ENCODE measurements around the gene OPCML.

Gene OPCML

DNA sequence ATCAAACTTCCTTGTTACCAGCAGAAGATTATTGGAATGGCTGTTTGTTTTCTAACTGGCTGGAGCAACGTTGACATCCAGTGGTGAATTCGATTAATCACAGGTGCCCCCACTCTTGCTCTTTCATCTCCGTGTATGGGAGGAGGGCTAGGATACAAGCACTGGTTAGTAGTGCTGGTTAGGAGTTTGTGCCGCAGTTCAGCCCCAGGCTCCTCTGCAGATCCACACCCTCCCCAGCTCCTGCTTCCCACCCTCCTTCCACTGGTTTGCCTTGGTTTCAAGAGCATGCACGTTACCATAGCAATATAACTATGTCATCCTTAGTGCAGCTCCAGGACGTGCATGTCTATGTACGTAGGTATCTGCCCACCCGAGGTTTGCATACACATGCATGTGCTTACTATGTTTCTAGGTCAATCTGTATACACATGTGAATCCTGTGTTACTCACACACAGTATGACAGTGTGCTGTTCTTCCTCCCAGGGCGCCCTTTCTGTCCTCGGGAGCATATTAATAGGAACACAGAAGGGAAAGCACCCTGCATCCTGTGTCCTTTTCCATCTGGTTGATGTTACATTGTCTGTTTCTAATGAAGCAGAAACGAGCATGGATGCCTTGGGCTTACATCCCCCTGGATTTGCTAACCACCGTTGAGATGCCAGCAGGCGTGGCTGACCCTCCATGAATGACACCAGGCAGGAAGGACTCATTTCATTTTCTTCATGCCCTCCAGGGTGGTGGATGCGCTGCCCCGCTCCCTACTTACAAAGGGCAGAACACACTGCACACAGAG lies 539.3 kb downstream of the OPCML start:
- H3K9me3 Mint-ChIP-seq: no peaks in the 10 kb centered on the region

DNA sequence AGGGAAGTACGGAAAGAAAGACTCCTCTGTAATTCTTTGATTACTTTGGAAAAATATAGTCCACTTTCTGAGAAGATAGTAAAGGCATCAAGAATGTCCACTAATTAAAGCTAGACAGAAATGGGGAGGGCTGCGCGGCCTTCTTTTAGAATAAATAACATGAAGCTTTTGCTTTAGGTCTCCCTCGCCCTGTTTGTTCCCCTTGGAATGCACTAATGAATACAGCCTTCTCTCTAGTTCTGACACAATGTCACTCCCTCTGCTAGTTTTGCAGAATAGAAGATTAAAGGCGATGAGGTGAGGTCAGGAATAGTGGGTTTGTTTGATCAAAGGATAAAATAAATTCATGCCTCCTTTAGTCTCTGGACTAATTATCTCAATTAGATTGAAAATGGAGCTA lies 543.9 kb downstream of the OPCML start:
- H3K4me3 Mint-ChIP-seq: no peak overlapping the region
- peaks cover 5% of the 10 kb centered on the region for H3K9me3 Mint-ChIP-seq
- H3K4me1 Mint-ChIP-seq: no peaks in the 10 kb centered on the region
- no peaks in the 10 kb centered on the region for H3K36me3 Mint-ChIP-seq
- no peak overlapping the region for H3K27ac Mint-ChIP-seq
- H3K27me3 Mint-ChIP-seq: peaks cover 1% of the 10 kb centered on the region

More for the DNA sequence above, 539.3 kb downstream of the OPCML start:
- Mint-ChIP-seq H3K4me1 (no peaks in the 10 kb centered on the region), H3K36me3 (no peaks in the 10 kb centered on the region), H3K27me3 (peaks cover 4% of the 10 kb centered on the region), H3K4me3 (no peak overlapping the region), H3K27ac (no peak overlapping the region)

DNA sequence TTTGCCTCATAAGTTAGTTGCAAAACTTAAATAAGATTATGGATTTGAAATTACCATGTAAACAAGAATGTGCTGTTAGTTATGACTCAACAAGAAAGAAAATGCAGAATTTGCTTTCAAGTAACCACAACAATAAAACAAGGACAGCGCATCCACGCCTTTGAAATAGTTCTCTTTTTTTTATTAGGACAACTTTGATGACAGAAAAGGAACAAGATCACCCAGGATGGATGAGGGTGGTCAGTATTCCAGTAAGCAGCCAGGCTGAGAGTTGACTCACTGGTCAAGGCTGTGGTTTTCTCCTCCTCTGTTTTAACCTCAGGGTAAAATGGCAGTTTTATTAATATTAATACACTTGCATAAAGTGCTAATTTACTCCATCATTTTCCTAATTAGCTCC lies 544.4 kb downstream of the OPCML start:
- H3K27me3 Mint-ChIP-seq: peaks cover 1% of the 10 kb centered on the region
- H3K4me1 Mint-ChIP-seq: no peaks in the 10 kb centered on the region
- H3K36me3 Mint-ChIP-seq: no peaks in the 10 kb centered on the region
- H3K27ac Mint-ChIP-seq: no peak overlapping the region
- peaks cover 5% of the 10 kb centered on the region for H3K9me3 Mint-ChIP-seq
- no peak overlapping the region for H3K4me3 Mint-ChIP-seq

DNA sequence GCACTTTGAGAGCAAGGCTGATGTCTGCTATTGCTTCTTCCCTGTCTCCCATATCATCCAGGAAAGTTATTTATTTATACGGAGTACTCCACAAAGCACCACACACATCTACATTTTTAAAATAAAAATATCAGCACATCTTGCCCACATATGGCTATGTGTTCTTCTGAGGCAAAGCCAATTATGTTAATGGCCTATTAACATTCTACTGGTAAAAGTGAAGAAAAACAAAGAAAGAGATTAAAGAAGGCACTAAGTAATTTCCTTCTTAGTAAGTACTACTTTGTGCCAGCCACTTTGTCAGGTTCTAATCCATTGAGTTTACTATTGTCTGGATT lies 548.7 kb downstream of the OPCML start:
- no peaks in the 10 kb centered on the region for H3K4me1 Mint-ChIP-seq
- no peak overlapping the region for H3K4me3 Mint-ChIP-seq
- H3K27me3 Mint-ChIP-seq: peaks cover 1% of the 10 kb centered on the region
- H3K36me3 Mint-ChIP-seq: no peaks in the 10 kb centered on the region
- H3K9me3 Mint-ChIP-seq: peaks cover 5% of the 10 kb centered on the region
- H3K27ac Mint-ChIP-seq: no peak overlapping the region

DNA sequence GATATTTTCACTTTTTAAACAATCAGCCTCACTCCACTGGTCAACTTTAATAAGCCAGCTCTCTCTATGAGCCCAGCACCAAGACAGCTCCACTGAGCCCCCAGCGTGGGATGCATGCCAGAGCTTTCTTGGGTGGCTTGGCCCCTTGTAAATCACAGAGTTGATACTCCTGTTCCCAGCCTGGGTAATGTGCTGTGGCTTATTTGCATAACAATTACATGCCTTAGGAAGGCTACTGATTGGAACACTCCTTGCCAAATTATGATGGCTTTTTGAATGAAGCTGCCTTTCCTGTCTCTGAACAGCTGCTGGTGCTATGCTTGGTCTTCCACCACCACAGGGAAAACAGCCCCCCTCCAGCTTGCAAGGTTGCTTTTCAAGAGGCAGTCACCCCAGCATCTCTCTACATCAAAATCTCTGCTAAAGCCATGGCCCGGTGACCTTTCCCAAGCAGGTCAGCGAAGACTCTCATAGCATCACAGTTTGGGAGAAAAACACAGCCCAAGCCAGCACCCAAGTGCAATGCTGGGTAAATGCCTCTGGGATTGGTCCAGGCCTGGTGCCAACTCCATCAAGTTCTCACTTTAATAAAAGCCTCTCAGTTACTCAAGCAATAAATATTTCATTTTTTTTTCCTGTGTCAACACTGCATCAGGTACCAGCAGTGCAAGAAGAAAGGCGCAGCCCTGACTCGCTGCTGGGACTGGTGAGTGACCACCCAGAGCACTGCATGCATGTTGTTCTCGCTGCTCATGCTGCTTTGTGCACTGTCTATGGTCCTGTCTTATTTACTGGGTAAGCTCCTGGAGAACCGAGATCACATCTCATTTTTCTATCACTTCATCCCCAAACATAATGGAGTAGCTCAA lies 549.3 kb downstream of the OPCML start:
- Mint-ChIP-seq H3K4me1 (no peaks in the 10 kb centered on the region), H3K27ac (no peak overlapping the region), H3K27me3 (peaks cover 1% of the 10 kb centered on the region), H3K36me3 (no peaks in the 10 kb centered on the region), H3K4me3 (no peak overlapping the region), H3K9me3 (peaks cover 5% of the 10 kb centered on the region)

DNA sequence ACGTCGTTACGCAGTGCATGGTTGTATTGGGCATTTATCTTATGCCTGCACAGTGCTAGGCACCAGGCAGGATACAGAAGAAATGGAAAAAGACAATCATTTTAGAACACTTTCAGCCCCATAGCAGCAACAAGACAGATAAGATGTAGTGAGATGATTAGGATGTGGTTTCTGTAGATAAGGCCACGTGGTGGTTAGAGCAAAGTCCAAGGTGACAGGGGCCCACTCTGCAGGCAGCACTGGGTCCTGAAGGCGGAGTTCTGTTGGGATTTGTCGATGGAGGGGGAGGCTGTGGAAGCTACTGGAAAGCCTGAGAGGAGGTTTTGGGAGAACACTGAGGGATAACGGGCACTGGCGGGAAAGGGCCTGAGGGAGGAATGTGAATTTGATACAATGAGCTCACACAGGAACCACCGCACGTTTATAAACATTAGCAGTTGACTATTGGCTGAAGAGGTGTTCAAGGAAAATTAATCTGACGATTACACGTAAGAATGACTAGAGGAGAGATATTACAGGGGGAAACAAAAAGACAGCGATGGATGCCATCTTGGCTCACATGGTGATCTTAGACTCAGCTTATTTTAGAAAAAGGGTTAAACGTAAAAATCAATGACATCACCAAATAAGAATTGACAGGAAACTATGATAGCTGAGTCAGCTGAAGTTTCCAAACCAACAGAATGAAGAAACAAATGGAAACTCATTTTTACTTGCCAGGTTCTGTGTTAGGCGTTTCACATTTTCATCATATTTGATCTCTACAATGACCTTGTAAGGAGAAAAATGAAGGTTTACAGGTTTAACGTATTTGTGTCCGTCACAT lies 551.0 kb downstream of the OPCML start:
- peaks cover 5% of the 10 kb centered on the region for H3K9me3 Mint-ChIP-seq
- no peak overlapping the region for H3K4me3 Mint-ChIP-seq
- H3K4me1 Mint-ChIP-seq: no peaks in the 10 kb centered on the region
- H3K27me3 Mint-ChIP-seq: no peaks in the 10 kb centered on the region
- no peaks in the 10 kb centered on the region for H3K36me3 Mint-ChIP-seq
- no peak overlapping the region for H3K27ac Mint-ChIP-seq

DNA sequence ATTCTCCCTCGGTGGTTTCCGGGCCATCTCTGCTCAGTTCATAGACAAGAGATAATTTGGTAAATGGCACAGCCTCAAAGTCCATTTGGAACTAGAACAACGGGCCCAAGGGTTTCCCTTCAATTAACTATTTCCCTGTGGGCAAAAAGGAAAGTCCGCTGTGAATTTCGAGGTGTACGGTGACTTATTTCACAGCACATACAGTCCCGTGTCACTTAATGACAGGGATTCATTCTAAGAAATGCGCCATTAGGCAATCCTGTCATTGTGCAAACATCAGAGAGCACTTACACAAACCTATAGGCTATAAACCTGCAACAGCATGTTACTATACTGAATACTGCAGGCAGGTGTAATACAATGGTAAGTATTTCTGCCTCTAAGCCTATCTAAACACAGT lies 551.6 kb downstream of the OPCML start:
- Mint-ChIP-seq H3K4me1 (no peaks in the 10 kb centered on the region), H3K27ac (no peak overlapping the region), H3K36me3 (no peaks in the 10 kb centered on the region), H3K4me3 (no peak overlapping the region), H3K27me3 (no peaks in the 10 kb centered on the region), H3K9me3 (peaks cover 5% of the 10 kb centered on the region)

DNA sequence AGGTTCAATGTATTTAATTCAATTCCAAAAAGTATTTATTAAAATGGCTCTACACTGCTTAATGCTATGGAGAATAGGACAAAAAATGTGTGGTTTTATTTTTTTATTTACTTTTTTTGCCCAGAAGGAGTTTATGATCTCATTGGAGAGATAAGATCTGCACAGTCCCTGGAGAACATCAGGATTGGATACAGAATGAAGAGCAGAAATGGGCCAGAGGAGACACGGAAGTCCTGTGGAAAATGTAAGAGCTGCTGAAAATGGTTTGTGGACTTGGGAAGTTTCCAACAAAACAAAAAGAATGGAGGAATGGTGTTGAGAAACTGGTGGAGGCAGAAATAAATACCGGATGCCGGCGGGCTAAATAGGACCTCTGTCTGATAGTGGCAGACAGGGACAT lies 554.6 kb downstream of the OPCML start:
- Mint-ChIP-seq H3K27me3 (peaks cover 1% of the 10 kb centered on the region), H3K36me3 (no peaks in the 10 kb centered on the region), H3K27ac (no peak overlapping the region), H3K4me3 (no peak overlapping the region), H3K4me1 (no peaks in the 10 kb centered on the region), H3K9me3 (no peaks in the 10 kb centered on the region)

DNA sequence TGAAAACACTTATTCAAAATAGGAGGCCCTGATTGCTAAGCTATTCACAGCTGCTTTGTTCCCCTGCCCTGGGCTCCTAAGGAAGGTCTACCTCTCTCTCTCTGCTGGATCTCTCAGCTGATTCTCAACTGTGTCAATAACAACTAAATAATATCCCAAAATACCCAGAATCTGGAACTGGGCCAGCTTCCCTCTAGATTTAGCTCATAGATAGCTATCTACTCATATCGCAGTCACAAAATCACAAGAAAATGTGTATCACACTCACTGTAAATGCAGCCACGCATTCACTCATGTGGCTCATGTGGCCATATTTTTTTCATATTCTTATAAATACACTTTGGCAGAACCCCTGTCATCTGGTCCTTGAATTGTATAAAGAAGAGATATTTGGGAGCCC lies 555.1 kb downstream of the OPCML start:
- Mint-ChIP-seq H3K36me3 (no peaks in the 10 kb centered on the region), H3K27ac (no peak overlapping the region), H3K9me3 (no peaks in the 10 kb centered on the region), H3K4me3 (no peak overlapping the region), H3K4me1 (no peaks in the 10 kb centered on the region), H3K27me3 (peaks cover 1% of the 10 kb centered on the region)

DNA sequence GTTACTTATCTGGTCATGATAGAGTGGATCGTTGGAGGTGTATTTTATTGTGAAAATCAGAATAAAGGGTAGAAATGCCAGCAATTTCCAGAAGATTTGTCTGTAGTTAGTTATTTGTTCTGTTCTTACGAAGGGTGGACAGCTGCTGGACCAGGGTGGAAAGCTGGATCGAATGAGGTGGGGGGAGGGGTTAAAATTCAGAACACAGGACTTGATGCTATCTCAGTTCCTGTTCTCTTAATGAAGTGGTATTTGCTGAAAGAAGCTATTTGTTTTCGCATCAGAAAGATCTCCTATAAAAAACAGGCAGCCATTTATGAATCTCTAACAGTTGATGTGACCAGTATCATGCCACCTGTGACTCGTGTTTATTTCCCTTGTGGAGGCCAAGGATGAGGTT lies 556.2 kb downstream of the OPCML start:
- H3K36me3 Mint-ChIP-seq: no peaks in the 10 kb centered on the region
- no peaks in the 10 kb centered on the region for H3K9me3 Mint-ChIP-seq
- no peaks in the 10 kb centered on the region for H3K4me1 Mint-ChIP-seq
- H3K4me3 Mint-ChIP-seq: no peak overlapping the region
- H3K27ac Mint-ChIP-seq: no peak overlapping the region
- H3K27me3 Mint-ChIP-seq: peaks cover 1% of the 10 kb centered on the region

DNA sequence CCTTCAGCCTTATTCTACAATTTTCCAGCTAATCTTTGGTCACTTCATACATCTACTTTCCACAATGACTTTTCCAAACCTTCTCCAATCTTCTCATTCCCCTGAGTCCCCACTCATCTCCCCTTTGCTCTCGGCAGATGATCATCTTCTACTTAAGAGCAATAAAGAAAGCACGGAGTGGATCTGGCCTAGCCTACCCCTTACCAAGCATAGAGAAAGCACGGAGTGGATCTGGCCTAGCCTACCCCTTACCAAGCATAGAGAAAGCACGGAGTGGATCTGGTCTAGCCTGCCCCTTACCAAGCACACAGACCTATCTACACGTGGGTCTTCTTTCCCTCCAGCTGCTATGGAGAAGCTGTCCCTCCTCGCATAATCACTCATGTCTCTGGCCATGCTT lies 558.6 kb downstream of the OPCML start:
- Mint-ChIP-seq H3K36me3 (no peaks in the 10 kb centered on the region), H3K27me3 (peaks cover 1% of the 10 kb centered on the region), H3K4me3 (no peak overlapping the region), H3K27ac (no peak overlapping the region), H3K4me1 (no peaks in the 10 kb centered on the region), H3K9me3 (no peaks in the 10 kb centered on the region)

DNA sequence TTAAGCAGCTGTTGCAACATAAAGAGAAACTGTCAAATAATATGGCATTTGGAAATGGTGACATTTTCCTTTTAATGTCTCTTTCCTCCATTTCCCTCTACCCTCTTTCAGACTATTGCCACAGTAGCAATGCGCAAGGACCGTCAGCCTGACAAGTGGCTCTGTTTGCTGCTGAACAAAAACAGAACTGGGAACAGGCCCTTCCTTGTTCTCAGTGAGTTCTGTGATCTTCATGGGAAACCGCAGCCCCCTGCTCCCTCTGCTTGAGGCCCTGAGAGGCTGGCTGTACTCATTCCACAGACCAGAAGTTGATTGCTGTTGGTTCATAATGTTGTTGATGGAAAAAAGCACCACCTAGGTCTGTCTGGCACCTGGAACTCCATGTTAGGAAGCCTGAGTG lies 559.7 kb downstream of the OPCML start:
- Mint-ChIP-seq H3K4me3 (no peak overlapping the region), H3K36me3 (no peaks in the 10 kb centered on the region), H3K27ac (no peak overlapping the region), H3K9me3 (no peaks in the 10 kb centered on the region), H3K4me1 (no peaks in the 10 kb centered on the region), H3K27me3 (peaks cover 1% of the 10 kb centered on the region)

DNA sequence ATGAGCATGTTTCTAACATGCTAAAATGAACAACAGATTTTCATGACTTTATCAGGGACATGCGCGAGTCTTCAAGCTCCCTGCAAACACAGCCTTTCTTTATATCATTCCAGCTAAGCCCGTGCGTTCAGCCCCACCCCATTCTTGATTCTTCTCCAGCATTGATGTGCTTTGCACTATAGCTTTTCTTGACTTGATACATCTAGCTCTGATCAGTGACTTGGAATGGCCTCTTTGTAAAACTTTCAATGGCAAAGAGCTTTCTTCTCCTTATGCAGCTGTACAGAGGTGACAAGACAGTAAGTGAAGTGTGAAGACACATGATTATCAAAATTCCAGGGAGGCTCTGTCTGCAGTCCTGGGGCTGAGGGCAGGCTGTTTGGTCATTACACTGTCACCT lies 561.0 kb downstream of the OPCML start:
- Mint-ChIP-seq H3K9me3 (no peaks in the 10 kb centered on the region), H3K36me3 (no peaks in the 10 kb centered on the region)

DNA sequence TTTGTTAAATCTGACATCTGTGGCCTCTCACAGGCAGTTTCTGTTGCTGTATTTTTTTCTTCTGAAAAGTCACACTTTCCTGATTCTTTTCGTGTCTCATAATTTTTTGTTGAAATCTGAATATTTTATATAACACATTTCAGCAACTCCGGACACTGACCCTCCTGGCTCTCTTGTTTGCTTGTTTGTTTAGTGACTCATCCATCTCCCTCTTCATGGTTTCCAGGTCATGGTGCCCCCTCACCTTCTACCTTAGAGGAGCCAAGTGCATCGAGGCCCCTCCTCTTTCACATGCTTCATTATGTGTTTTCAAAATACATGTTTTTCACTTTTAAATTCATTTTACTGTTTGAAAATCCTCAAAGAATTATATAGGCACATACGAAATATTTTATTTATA lies 562.4 kb downstream of the OPCML start:
- H3K4me1 Mint-ChIP-seq: no peaks in the 10 kb centered on the region
- H3K4me3 Mint-ChIP-seq: no peak overlapping the region
- H3K27ac Mint-ChIP-seq: no peak overlapping the region
- no peaks in the 10 kb centered on the region for H3K36me3 Mint-ChIP-seq
- H3K9me3 Mint-ChIP-seq: no peaks in the 10 kb centered on the region
- H3K27me3 Mint-ChIP-seq: peaks cover 1% of the 10 kb centered on the region

More for the DNA sequence above, 561.0 kb downstream of the OPCML start:
- peaks cover 1% of the 10 kb centered on the region for H3K27me3 Mint-ChIP-seq
- no peaks in the 10 kb centered on the region for H3K4me1 Mint-ChIP-seq
- H3K4me3 Mint-ChIP-seq: no peak overlapping the region
- no peak overlapping the region for H3K27ac Mint-ChIP-seq

DNA sequence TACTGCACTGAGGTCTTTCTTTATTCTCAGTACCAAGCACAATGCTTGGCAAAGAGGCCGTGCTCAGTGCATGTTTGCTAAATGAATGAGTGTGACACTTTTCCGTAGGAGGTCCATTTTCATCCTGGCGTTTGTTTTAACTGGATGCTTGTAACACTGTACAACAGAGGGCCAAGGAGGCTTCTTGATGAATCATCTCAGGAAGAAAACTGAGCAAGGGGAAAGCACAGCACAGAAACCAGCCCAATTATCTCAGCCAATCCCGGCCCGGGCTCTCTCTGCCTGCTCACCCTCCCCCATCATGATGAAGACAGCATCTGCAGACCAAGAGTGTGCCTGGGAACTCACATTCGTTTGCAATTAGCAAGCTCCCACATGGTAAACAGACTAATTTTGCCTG lies 570.3 kb downstream of the OPCML start:
- Mint-ChIP-seq H3K9me3 (no peaks in the 10 kb centered on the region), H3K4me1 (no peaks in the 10 kb centered on the region), H3K27me3 (no peaks in the 10 kb centered on the region), H3K36me3 (no peaks in the 10 kb centered on the region), H3K4me3 (no peak overlapping the region), H3K27ac (no peak overlapping the region)

DNA sequence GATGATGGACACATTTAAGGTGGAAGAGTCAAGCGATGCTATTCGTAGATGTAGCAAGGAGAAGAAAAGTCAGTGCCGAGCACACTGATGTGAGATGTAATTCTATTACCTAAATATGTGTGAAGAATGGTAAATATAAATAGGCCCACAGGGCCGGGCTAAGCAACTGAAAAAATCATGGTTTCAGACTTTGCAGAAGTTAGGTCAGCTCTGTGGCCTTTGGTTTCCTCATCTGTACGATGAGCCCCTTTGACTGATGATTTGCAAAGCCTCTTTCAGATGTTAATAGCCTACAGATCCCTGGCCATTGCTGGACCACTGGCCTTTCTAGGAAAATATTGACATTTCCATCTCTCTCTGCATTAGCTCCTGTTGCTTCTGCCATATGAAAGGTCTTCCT lies 570.8 kb downstream of the OPCML start:
- Mint-ChIP-seq H3K9me3 (no peaks in the 10 kb centered on the region), H3K27ac (no peak overlapping the region), H3K36me3 (no peaks in the 10 kb centered on the region), H3K4me3 (no peak overlapping the region), H3K4me1 (no peaks in the 10 kb centered on the region), H3K27me3 (no peaks in the 10 kb centered on the region)
